Measurements from ENCODE around the gene USB1. TPM values are rescaled to one million over a fixed set of nuclear protein-coding genes. Genes with fewer than 3 reads are reported as not detected.

Gene USB1
- total RNA-seq, 1 experiment from 2014 or later = 23.9 TPM

DNA sequence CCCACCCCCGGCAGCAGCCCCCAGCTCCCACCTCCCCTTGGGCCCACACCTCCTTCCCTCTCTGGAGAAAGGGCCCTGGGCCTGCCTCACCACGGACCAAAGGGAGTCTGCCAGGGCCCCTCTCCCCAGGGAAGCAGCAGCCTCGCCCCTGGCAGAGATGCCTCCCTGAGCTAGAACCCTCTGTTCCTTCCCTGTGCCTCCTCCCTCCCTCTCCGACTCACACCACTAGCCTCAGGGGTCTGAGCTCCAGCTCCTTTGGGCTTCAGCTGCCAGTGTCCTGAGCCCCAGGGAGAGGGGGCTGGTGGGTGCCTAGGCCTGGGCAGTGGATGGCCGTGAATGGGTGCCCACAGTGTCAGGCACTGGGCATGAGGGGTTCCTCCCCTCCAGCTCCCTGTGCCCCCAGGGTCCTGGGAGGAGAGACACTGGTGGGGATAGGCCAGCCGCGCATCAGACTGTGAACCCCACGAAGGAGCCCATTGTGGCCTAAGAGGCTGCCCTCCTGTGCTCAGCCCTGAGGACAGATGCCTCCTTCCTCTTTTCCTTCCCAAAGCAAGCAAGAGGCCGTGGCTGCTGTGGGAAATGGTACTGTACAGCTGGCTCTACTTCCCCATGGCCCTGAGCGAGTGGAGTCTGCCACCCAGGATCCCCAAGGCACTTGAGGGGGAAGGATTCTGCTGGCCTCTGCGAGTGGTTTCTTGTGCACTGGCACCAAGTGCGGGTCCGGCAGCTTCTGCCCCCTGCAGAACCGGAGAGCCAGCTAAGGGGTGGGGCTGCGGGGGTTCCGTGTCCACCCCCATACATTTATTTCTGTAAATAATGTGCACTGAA lies 45.1 kb downstream of the USB1 start:
- H3K27me3 ChIP-seq (ENCODE audit: control insufficient read depth, insufficient read depth, low read length) = no peaks in the 10 kb centered on the region
- no peak overlapping the region for H3K4me3 ChIP-seq (ENCODE audit: insufficient read depth, low read depth, low read length)
- H3K36me3 ChIP-seq (replicated peaks; ENCODE audit: control insufficient read depth, insufficient read depth, low read length) = peaks cover 16% of the 10 kb centered on the region
- DNase-seq = peak; percentile 62

- peaks cover 16% of the 10 kb centered on the region for H3K36me3 ChIP-seq (replicated peaks; ENCODE audit: control insufficient read depth, insufficient read depth, low read length)
- peak; percentile 70 for DNase-seq
- H3K27me3 ChIP-seq (ENCODE audit: control insufficient read depth, insufficient read depth, low read length) = no peaks in the 10 kb centered on the region
- H3K4me3 ChIP-seq (ENCODE audit: insufficient read depth, low read depth, low read length) = no peak overlapping the region
Observed at GRCh38 chr16:58046936-58047335, 45.7 kb downstream of the USB1 start.

DNA sequence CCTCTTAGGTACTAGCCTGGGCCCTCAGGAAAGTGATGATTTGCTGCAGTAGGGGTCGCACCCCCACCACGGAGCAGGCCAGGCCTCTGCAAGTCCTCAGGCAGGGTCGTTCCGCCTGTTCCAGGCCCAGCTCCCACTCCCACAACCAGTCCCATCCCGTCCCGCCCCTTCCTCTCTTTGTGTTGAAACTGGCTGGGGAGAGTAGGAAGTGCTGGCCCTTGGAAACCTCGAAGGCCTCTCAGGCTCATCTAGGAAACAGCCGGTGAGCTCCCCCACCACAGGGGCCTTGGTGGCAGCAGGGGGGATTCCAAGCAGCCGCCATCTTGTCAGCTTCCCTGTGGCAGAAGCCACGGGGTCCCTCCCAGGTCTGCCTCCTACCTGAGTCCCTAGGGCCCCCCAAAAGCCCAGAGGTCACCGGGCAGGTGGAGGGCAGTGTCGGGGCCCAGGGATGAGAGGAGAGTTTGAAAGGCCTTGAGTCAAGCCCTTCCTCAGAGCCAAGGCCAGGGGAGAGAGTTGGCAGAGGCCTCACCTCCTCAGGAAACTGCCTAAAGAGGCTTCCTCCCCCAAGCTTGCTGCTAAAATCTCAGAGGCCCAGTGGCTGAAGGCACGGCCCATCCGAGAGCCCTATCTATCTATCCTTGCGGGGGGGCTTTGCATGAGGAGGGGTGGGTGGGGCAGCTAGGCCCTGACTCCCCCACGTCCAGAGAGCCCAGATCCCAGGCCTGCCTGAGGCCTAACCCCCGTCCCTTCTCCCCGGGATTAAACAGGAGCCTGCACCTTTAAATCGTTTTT lies 46.5 kb downstream of the USB1 start:
- peak; percentile 79 for DNase-seq
- Histone ChIP-seq H3K27me3 (ENCODE audit: control insufficient read depth, insufficient read depth, low read length) (no peaks in the 10 kb centered on the region), H3K36me3 (replicated peaks; ENCODE audit: control insufficient read depth, insufficient read depth, low read length) (peaks cover 13% of the 10 kb centered on the region), H3K4me3 (ENCODE audit: insufficient read depth, low read depth, low read length) (no peak overlapping the region)

DNA sequence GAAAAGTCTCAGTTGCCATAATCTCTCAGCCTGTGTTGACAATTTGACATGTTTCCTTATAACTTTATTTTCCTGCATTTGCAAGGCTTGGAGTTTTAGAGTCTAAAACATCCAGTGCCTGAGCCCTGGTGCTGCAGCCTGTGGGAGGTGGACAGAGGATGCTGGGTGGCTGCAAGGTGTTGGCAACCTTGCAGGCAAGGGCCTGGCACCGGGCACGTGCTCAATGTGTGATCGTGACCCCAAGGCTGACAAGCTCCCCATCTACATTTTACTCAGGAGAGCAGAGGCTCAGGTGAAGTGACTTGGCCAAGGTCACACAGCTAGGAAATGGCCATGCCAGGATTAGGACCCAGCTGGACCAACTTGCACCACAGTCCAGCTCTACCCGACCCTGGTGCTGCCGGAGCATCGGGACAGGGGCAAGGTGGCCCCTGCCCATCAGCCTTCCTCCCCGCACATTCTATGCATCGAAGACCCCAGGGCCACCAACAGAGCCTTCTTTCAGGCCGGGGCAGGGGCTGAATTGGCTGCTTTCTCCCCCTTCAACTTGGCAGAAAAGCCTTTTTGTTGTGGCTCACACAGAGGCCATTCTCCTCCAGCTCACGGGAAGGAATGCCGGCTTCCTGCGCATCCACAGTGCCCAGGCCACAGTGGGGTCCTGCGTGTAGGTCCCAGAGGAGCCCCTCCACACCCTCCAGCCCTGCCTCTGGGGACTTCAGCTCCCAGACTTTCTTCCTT lies 47.5 kb downstream of the USB1 start:
- H3K36me3 ChIP-seq (replicated peaks; ENCODE audit: control insufficient read depth, insufficient read depth, low read length) = peaks cover 8% of the 10 kb centered on the region
- no peak for DNase-seq
- no peaks in the 10 kb centered on the region for H3K27me3 ChIP-seq (ENCODE audit: control insufficient read depth, insufficient read depth, low read length)
- H3K4me3 ChIP-seq (ENCODE audit: insufficient read depth, low read depth, low read length) = no peak overlapping the region

- no peaks in the 10 kb centered on the region for H3K27me3 ChIP-seq (ENCODE audit: control insufficient read depth, insufficient read depth, low read length)
- H3K36me3 ChIP-seq (replicated peaks; ENCODE audit: control insufficient read depth, insufficient read depth, low read length) = peaks cover 1% of the 10 kb centered on the region; the same call in 1 of the 2 replicates
- peak; percentile 47 for DNase-seq
- H3K4me3 ChIP-seq (ENCODE audit: insufficient read depth, low read depth, low read length) = no peak overlapping the region
Observed at GRCh38 chr16:58049232-58050185, 48.3 kb downstream of the USB1 start.

GRCh38 chr16:58051296-58051695 lies 50.1 kb downstream of the USB1 start:
- no peak for DNase-seq
- H3K27me3 ChIP-seq (ENCODE audit: control insufficient read depth, insufficient read depth, low read length) = no peaks in the 10 kb centered on the region
- H3K4me3 ChIP-seq (ENCODE audit: insufficient read depth, low read depth, low read length) = no peak overlapping the region
- no peaks in the 10 kb centered on the region for H3K36me3 ChIP-seq (replicated peaks; ENCODE audit: control insufficient read depth, insufficient read depth, low read length)

DNA sequence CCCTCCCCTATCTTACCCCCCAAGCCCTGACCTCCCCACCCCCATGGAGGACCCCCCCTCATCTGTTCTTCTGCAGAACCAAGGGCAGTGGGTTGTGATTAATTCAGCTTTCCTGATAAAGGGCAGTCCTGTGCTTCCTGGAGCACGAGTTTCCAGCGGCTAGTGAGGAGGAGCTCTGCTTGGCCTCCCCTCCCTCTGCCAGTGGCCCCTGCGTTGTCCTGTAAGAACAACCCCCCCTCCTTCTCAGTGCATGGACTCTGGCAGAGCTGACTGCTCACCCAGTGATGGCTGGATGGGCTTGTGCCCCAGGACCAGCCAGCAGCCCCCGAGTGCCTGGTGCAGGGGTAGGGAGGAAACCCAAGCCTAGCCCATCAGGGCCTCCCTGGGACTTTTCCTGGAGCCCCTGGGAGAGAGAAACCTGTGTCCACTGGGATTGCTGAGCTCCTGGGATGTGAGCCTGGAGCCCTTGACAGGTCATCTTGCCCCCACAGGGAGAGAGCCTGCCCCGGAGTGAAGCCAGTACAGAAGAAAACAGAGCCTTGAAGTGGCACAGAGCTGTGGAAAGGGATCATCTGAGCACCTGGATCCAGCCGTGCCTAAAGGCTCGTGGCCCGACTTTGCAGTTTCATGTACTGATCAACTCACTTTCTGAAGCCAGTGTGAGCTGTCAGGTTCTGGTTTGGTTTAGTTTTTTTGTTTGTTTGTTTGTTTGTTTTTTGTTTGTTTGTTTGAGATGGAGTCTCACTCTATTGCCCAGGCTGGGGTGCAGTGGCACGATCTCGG lies 50.8 kb downstream of the USB1 start:
- peak; percentile 32 for DNase-seq
- H3K27me3 ChIP-seq (ENCODE audit: control insufficient read depth, insufficient read depth, low read length) = no peaks in the 10 kb centered on the region
- H3K36me3 ChIP-seq (replicated peaks; ENCODE audit: control insufficient read depth, insufficient read depth, low read length) = no peaks in the 10 kb centered on the region
- H3K4me3 ChIP-seq (ENCODE audit: insufficient read depth, low read depth, low read length) = no peak overlapping the region

- no peaks in the 10 kb centered on the region for H3K27me3 ChIP-seq (ENCODE audit: control insufficient read depth, insufficient read depth, low read length)
- H3K36me3 ChIP-seq (replicated peaks; ENCODE audit: control insufficient read depth, insufficient read depth, low read length) = no peaks in the 10 kb centered on the region
- no peak overlapping the region for H3K4me3 ChIP-seq (ENCODE audit: insufficient read depth, low read depth, low read length)
- no peak for DNase-seq
Observed at GRCh38 chr16:58053682-58054005, 52.4 kb downstream of the USB1 start.

- no peak for DNase-seq
- no peaks in the 10 kb centered on the region for H3K27me3 ChIP-seq (ENCODE audit: control insufficient read depth, insufficient read depth, low read length)
- H3K4me3 ChIP-seq (ENCODE audit: insufficient read depth, low read depth, low read length) = no peak overlapping the region
- H3K36me3 ChIP-seq (replicated peaks; ENCODE audit: control insufficient read depth, insufficient read depth, low read length) = no peaks in the 10 kb centered on the region
Observed at GRCh38 chr16:58054289-58054688, 53.1 kb downstream of the USB1 start.

GRCh38 chr16:58056580-58056979 lies 55.4 kb downstream of the USB1 start:
- Histone ChIP-seq H3K4me3 (ENCODE audit: insufficient read depth, low read depth, low read length) (no peak overlapping the region), H3K27me3 (ENCODE audit: control insufficient read depth, insufficient read depth, low read length) (no peaks in the 10 kb centered on the region), H3K36me3 (replicated peaks; ENCODE audit: control insufficient read depth, insufficient read depth, low read length) (no peaks in the 10 kb centered on the region)
- DNase-seq = no peak

GRCh38 chr16:58057121-58057520 lies 55.9 kb downstream of the USB1 start:
- DNase-seq = peak; percentile 22
- Histone ChIP-seq H3K36me3 (replicated peaks; ENCODE audit: control insufficient read depth, insufficient read depth, low read length) (no peaks in the 10 kb centered on the region), H3K4me3 (ENCODE audit: insufficient read depth, low read depth, low read length) (no peak overlapping the region), H3K27me3 (ENCODE audit: control insufficient read depth, insufficient read depth, low read length) (no peaks in the 10 kb centered on the region)

DNA sequence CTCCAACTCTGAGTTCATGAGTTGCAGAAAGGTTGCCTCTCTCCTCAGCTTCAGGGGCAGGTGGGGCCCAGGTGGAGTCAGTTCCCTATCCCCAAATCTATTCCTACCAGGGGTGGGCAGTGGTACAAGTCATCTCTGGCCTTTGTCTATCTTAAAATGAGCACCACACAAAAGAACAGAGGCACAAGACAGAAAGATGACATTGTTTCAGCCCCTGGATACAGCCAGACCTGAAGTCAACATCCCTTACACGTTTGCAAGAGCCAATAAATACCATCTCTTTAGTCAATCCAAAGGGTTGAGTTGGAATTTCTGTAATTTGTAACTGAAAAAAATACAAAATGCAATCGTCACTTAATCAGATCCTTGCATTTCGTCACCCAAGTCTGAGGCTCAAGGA lies 56.6 kb downstream of the USB1 start:
- no peaks in the 10 kb centered on the region for H3K27me3 ChIP-seq (ENCODE audit: control insufficient read depth, insufficient read depth, low read length)
- DNase-seq = no peak
- no peak overlapping the region for H3K4me3 ChIP-seq (ENCODE audit: insufficient read depth, low read depth, low read length)
- no peaks in the 10 kb centered on the region for H3K36me3 ChIP-seq (replicated peaks; ENCODE audit: control insufficient read depth, insufficient read depth, low read length)

GRCh38 chr16:58062821-58063220 lies 61.6 kb downstream of the USB1 start:
- Histone ChIP-seq H3K36me3 (replicated peaks; ENCODE audit: control insufficient read depth, insufficient read depth, low read length) (no peaks in the 10 kb centered on the region), H3K4me3 (ENCODE audit: insufficient read depth, low read depth, low read length) (no peak overlapping the region), H3K27me3 (ENCODE audit: control insufficient read depth, insufficient read depth, low read length) (no peaks in the 10 kb centered on the region)
- DNase-seq = no peak

Measured in H7 (cell line).